HEK293 (cell line): ENCODE results near the gene GLRX5.

Source experiments
- BCL11A ChIP-seq: fragments of 450-650 bp; formaldehyde crosslinking; IDR thresholded peaks from 2 replicates; pipeline ENCODE4 v1.5.1; 2016; ENCODE audit warnings: low read depth, missing biosample characterization, missing genetic modification characterization
- HOXC10 ChIP-seq: sonication (generic); formaldehyde crosslinking; IDR thresholded peaks from 2 replicates; pipeline ENCODE4 v1.8.1; 2023; ENCODE audit warnings: mild to moderate bottlenecking, missing genetic modification reagents
- SP2 ChIP-seq: fragments of 450-650 bp; formaldehyde crosslinking; IDR thresholded peaks from 2 replicates; pipeline ENCODE4 v1.5.1; 2016; ENCODE audit warnings: missing biosample characterization, missing genetic modification characterization
- ZBTB21 ChIP-seq: fragments of 450-650 bp; formaldehyde crosslinking; IDR thresholded peaks from 2 replicates; pipeline ENCODE4 v1.5.1; 2017; ENCODE audit warnings: missing biosample characterization, missing genetic modification characterization
- ZBTB7A ChIP-seq: fragments of 450-650 bp; formaldehyde crosslinking; IDR thresholded peaks from 2 replicates; pipeline ENCODE4 v1.5.1; 2016; ENCODE audit warnings: low read depth, missing biosample characterization, missing genetic modification characterization
- ZNF112 ChIP-seq: fragments of 450-650 bp; formaldehyde crosslinking; IDR thresholded peaks from 2 replicates; pipeline ENCODE4 v1.5.0; 2017; ENCODE audit warnings: missing biosample characterization, missing genetic modification characterization
- ZNF140 ChIP-seq: fragments of 450-650 bp; formaldehyde crosslinking; IDR thresholded peaks from 2 replicates; pipeline ENCODE4 v1.5.1; 2016; ENCODE audit warnings: missing biosample characterization, missing genetic modification characterization
- ZNF510 ChIP-seq: fragments of 450-650 bp; formaldehyde crosslinking; IDR thresholded peaks from 2 replicates; pipeline ENCODE4 v1.5.1; 2018; ENCODE audit warnings: mild to moderate bottlenecking, missing genetic modification characterization, missing biosample characterization; ENCODE audit not compliant: insufficient replicate concordance
- ZNF544 ChIP-seq: fragments of 450-650 bp; formaldehyde crosslinking; IDR thresholded peaks from 2 replicates; pipeline ENCODE4 v1.5.0; 2017; ENCODE audit warnings: missing biosample characterization, missing genetic modification characterization
- ZNF558 ChIP-seq: fragments of 450-650 bp; formaldehyde crosslinking; IDR thresholded peaks from 2 replicates; pipeline ENCODE4 v1.5.1; 2016; ENCODE audit warnings: missing biosample characterization, missing genetic modification characterization
- ZNF561 ChIP-seq: fragments of 450-650 bp; IDR thresholded peaks from 2 replicates; pipeline ENCODE4 v1.5.1; 2018; ENCODE audit warnings: missing biosample characterization, missing genetic modification characterization, borderline replicate concordance
- TF ChIP-seq, protein P1 (sequence below): fragments of 450-650 bp; formaldehyde crosslinking; IDR thresholded peaks from 2 replicates; pipeline ENCODE4 v1.5.1; 2016; ENCODE audit warnings: missing biosample characterization, missing genetic modification characterization
- TF ChIP-seq, protein P2 (sequence below): fragments of 450-650 bp; formaldehyde crosslinking; IDR thresholded peaks from 2 replicates; pipeline ENCODE4 v1.5.1; 2016; ENCODE audit warnings: missing biosample characterization, missing genetic modification characterization
- TF ChIP-seq, protein P3 (sequence below): sonication (generic); formaldehyde crosslinking; IDR thresholded peaks from 2 replicates; pipeline ENCODE4 v1.8.1; 2022; ENCODE audit warnings: mild to moderate bottlenecking, moderate library complexity, missing genetic modification reagents

DNA sequence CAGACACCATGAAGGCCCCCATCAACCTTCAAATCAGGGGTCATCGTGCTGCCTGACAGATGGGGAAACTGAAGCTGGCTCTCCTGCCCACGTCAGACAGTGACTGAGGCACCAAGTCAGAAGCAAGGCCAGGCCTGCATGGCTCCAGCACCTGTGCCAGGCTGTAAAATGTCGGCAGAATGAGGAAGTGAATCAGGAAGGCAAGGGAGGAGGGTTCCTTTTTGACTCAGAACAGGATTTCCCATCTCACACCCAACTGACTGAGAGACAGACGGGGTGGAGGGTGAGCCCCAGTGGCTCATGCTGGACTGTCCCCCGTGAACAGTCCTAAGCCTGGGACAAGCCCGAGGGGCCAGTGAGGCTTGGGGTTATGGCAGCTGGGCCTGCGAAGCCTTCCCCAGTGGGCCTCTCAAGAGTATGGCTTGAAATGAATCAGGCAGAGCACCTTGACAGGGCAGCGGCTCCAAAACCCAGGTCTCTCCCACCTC lies 39.3 kb upstream of the GLRX5 start:
- TF ChIP-seq, protein P1, sequence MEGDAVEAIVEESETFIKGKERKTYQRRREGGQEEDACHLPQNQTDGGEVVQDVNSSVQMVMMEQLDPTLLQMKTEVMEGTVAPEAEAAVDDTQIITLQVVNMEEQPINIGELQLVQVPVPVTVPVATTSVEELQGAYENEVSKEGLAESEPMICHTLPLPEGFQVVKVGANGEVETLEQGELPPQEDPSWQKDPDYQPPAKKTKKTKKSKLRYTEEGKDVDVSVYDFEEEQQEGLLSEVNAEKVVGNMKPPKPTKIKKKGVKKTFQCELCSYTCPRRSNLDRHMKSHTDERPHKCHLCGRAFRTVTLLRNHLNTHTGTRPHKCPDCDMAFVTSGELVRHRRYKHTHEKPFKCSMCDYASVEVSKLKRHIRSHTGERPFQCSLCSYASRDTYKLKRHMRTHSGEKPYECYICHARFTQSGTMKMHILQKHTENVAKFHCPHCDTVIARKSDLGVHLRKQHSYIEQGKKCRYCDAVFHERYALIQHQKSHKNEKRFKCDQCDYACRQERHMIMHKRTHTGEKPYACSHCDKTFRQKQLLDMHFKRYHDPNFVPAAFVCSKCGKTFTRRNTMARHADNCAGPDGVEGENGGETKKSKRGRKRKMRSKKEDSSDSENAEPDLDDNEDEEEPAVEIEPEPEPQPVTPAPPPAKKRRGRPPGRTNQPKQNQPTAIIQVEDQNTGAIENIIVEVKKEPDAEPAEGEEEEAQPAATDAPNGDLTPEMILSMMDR (tag by site-specific recombination) = no peak
- TF ChIP-seq, protein P2, sequence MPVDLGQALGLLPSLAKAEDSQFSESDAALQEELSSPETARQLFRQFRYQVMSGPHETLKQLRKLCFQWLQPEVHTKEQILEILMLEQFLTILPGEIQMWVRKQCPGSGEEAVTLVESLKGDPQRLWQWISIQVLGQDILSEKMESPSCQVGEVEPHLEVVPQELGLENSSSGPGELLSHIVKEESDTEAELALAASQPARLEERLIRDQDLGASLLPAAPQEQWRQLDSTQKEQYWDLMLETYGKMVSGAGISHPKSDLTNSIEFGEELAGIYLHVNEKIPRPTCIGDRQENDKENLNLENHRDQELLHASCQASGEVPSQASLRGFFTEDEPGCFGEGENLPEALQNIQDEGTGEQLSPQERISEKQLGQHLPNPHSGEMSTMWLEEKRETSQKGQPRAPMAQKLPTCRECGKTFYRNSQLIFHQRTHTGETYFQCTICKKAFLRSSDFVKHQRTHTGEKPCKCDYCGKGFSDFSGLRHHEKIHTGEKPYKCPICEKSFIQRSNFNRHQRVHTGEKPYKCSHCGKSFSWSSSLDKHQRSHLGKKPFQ (tag by site-specific recombination) = no peak
- no peak for TF ChIP-seq ZNF510 (tag by site-specific recombination)
- no peak for TF ChIP-seq ZNF561
- no peak for TF ChIP-seq ZBTB7A (tag by site-specific recombination)
- TF ChIP-seq ZNF140 (tag by site-specific recombination) = no peak
- TF ChIP-seq, protein P3, sequence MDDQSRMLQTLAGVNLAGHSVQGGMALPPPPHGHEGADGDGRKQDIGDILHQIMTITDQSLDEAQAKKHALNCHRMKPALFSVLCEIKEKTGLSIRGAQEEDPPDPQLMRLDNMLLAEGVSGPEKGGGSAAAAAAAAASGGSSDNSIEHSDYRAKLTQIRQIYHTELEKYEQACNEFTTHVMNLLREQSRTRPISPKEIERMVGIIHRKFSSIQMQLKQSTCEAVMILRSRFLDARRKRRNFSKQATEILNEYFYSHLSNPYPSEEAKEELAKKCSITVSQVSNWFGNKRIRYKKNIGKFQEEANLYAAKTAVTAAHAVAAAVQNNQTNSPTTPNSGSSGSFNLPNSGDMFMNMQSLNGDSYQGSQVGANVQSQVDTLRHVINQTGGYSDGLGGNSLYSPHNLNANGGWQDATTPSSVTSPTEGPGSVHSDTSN (CRISPR knock-in tag) = no peak
- no peak for TF ChIP-seq ZNF558 (tag by site-specific recombination)
- no peak for TF ChIP-seq ZNF112 (tag by site-specific recombination)
- no peak for TF ChIP-seq SP2 (tag by site-specific recombination)
- TF ChIP-seq BCL11A = no peak
- no peak for TF ChIP-seq ZNF544 (tag by site-specific recombination)
- TF ChIP-seq ZBTB21 (tag by site-specific recombination) = no peak
- TF ChIP-seq HOXC10 (CRISPR knock-in tag) = no peak
